NCI-H2196 (cell line): ENCODE data around the gene DRC7.
A peak's percentile ranks its signal among the peaks of the same experiment; 100 is the strongest.

Experiments used
- DNase-seq: peaks from one replicate; lab custom pipeline; 2025; ENCODE audit not compliant: unreplicated experiment; lab: John Stamatoyannopoulos, UW

DRC7 gene, protein sequence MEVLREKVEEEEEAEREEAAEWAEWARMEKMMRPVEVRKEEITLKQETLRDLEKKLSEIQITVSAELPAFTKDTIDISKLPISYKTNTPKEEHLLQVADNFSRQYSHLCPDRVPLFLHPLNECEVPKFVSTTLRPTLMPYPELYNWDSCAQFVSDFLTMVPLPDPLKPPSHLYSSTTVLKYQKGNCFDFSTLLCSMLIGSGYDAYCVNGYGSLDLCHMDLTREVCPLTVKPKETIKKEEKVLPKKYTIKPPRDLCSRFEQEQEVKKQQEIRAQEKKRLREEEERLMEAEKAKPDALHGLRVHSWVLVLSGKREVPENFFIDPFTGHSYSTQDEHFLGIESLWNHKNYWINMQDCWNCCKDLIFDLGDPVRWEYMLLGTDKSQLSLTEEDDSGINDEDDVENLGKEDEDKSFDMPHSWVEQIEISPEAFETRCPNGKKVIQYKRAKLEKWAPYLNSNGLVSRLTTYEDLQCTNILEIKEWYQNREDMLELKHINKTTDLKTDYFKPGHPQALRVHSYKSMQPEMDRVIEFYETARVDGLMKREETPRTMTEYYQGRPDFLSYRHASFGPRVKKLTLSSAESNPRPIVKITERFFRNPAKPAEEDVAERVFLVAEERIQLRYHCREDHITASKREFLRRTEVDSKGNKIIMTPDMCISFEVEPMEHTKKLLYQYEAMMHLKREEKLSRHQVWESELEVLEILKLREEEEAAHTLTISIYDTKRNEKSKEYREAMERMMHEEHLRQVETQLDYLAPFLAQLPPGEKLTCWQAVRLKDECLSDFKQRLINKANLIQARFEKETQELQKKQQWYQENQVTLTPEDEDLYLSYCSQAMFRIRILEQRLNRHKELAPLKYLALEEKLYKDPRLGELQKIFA

DNA sequence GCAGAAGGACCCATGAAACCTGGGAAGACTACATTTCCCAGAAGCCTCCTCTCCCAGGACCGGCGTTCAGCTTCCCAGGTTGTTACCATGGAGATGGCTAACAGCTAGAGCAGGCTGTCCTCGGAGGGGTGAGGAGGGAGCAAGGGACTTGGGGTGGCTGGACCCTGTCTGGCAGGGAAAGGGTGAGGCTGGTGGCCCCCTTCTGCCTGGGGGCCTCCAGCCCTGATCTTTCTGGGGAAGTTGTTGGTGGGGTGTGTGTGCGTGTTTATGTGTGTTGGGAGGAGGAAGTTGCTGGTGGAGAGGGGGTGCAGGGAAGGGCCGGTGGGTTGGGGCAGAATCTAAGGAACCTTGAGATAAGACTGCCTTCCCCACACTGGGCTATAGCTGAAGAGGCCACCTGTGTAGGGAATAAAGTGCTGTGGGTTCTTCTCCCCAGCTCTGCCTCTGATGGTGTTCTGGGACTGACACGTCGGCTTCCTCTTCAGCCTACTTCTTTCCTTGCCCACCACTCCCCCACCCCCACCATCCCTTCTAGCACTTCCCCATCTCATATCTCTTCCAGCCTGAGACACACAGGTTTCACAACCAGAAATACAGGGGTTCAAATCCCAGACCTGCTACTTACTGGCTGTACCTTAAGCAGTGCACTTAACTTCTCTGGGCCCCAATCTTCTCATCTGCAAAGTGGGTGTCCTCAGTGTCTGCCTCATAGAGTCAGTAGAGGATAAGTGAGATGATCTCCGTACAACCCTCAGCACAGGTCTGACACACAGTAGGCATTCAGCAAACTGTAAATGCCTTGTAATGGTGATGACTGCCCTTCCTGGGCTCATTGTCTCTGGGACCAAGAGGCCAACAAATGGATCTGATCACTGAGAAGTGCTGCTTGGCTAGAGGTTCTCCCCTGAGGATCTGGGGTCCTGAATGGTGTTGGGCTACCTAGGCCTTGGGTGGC lies at the start of gene DRC7:
Gene DRC7 (plus strand): TSS at position 82 of the 955 bp plus-strand sequence. CDS start 3,144 bp downstream, outside the sequence.
- DNase-seq = peak; percentile 60

DNA sequence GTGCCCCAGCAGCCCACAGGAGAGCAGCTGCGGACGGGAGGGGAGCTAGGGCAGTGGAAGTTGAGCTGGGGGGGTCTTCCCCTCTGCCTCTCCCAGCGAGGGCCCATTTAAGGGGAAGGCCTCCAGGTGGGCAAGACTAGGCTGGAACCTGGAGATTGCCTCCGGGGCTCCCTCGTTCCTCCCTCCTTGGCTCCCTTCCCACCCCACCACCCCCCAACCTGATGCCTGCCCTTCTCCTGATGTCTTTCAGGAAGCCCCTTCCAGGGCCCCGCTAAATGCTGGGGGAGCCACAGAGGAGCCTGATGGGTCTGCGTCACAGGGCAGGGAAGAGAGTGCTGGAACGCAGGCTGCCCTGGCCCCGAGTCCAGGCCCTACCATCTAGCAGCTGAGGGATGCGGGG lies 49.4 kb upstream of the DRC7 start:
- DNase-seq = no peak

DNA sequence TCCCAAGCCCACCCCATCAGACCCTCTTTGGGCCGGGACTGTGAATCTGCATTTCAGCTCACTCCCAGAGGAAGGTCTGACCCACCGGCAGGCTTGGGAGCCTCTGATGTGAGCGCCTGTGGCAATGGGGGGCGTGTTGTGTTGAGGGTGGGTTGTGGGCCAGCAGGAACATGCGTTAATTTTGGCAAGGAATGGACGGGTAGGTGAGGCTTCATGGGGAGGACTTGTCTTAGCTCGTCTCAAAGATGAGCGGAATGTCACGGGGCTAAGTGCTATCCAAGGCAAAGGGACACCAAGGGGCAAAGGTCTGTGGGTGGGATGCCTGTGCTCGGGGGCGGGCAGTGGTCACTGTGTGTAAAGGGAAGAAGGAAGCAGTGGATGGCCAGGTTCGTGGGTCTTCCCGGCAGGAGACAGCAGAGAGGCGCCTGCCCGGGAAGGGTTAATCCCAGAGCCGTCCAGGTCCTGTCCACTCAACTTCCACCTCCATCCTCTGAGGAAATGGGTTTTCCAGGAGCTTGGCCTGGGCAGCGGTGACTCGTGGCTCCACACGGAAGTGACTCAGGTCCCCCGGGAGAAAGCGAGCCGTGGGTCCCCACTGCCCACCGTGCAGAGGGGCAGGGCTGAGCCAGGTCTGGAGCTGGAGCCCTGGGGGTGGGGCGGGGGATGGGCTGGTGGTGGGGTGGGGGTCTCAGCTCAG lies 48.8 kb upstream of the DRC7 start:
- DNase-seq = no peak

DNA sequence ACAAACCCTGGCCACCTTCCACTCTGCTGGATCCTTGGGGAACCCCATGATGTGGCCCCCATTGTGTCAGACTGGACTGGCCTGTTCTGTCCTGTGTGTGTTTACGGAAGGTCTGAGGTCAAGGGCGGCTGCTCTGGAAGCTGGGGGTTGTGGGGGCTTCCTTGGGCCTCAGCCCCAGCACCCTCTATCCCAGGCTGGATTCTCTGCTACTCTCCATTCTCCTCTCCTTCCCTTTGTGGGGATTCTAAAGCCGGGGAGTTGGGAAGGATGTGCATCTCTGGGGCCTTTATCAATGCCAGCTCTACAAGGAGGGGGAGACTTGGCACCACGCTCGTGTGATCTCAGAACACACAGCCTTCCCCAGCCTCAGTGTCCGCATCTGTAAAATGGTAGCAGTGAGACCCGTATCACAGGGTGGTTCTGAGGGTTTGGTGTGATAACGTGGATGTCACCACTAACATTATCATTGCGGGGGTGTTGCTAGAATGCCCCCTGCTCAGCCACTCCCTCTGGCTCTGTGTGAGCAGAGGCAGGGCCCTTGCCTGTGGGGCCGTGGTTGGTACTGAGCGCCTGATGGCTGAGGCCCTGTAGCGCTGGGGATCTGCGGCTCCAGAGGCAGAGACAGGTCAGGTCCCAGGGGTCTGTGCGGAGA lies 48.1 kb upstream of the DRC7 start:
- DNase-seq = no peak

DNA sequence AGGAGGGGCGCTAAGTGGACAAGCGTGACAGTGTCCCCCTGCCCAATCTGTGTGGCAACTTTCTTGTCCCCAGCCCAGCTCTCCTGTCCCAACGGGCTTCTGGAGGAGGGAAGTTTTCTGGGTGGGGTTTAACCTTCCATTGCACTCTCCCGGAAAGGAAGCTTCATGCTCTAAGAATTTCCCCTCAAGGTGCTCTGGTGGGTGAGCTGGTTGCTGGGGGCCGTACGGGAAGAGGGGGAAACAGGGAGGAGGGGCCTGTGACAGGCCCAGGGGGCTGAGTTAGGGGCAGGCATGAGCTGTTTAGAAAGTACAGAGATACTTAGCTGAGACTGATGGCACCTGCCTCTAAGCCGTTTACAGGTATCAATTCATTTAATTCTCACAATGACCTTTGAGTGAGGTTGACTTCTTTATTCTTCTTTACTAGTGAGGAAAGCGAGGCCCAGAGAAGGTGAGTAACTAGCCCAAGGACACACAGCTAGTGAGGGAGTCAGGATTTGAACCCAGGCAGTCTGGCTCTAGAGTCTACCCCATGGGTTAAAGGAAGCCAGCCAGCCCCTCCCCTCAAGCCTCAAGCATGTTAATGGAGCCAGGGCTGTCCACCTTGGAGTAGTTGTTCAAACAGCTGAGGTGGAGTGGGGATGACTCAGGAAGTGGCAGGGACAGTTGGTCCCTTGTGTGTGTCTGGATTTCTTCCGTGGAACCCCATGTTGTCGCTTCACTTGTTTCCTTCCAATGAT lies 47.3 kb upstream of the DRC7 start:
- no peak for DNase-seq

DNA sequence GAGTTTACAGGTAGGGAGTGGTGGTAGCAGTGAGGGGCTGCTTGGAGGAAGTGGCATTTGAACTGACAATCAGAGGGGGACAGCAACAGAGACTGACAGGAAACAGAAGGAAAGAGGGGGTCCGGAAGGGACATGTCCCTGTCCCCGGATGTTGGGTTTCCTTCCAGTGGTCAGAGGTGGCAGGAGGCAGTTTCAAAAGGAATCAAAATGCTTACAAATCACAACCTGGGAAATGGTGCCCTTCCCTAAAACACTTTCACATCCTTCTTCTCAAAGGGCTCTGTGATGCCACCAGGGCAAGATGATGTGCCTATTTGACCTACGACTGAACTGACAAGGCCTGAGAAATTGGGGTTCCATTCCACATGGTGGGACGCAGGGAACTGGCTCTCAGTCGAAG lies 46.5 kb upstream of the DRC7 start:
- DNase-seq = no peak

DNA sequence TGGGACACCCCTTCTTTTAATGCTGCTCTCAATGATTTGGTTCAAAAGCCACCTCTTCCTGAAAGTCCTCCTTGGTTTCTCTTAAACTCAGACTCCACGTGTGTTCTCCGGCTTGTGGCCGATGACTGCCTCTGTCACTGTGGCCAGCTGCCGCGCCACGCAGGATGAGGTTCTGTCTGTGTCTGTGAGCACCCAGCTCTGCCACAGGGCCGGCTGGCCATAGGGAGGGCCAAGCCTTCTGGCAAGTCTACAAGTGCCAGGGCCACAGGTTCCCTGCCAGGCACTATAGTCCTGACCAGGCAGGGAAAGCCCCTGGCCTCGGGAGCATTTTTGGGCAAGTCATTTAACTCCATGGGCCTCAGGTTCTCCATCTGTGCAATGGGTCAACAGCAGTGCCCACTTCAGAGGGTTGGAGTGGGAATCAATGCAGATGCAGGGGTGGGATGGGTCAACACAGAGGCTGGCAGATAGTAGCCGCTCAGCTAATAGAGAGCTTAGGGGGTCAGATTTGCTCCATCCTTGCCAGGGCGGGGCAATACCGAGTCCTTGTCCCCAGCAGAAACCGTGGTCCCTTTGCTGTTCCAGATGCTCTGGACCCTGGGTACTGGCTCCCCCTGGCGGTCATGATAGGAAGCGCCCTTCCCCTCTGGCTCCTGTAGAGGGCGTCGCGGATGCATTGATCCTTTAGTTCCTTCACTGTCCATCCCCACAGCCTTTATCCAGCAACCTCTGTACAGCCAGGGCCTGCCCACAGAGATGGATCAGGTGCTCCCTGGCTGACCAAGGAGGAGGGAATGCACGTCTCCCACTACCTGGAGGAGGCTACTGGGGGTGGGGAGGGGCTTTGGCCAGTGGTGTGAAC lies 45.8 kb upstream of the DRC7 start:
- DNase-seq = peak; percentile 66

DNA sequence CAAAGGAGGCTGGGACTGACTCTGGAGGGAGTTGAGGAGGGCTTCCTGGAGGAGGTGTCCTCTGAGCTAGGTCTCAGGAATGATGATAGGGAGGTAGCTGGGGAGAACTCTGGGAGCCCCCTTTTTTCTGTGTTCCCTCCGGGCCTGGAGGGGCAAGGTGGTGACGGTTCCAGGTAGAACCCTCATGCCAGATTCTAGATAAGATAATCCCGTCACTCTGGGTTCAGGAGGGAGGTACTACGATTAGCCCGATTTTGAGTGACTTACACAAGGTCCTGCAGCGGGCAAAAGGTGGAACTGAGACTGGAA lies 45.2 kb upstream of the DRC7 start:
- no peak for DNase-seq

DNA sequence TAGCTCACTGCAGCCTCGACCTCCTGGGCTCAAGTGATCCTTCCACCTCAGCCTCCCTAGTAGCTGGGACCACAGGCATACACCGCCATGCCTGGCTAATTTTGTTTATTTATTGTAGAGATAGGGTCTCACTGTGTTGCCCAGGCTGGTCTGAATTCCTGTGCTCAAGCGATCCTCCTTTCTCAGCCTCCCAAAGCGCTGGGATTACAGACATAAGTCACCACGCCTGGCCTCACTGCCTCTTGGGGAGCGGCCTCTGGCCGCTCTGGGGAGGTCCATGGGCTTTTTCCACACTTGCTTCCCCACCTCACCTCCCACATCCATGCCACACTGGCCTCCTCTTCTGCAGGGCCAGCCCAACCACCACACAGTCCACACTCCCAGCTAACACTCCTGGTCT lies 44.8 kb upstream of the DRC7 start:
- no peak for DNase-seq

DNA sequence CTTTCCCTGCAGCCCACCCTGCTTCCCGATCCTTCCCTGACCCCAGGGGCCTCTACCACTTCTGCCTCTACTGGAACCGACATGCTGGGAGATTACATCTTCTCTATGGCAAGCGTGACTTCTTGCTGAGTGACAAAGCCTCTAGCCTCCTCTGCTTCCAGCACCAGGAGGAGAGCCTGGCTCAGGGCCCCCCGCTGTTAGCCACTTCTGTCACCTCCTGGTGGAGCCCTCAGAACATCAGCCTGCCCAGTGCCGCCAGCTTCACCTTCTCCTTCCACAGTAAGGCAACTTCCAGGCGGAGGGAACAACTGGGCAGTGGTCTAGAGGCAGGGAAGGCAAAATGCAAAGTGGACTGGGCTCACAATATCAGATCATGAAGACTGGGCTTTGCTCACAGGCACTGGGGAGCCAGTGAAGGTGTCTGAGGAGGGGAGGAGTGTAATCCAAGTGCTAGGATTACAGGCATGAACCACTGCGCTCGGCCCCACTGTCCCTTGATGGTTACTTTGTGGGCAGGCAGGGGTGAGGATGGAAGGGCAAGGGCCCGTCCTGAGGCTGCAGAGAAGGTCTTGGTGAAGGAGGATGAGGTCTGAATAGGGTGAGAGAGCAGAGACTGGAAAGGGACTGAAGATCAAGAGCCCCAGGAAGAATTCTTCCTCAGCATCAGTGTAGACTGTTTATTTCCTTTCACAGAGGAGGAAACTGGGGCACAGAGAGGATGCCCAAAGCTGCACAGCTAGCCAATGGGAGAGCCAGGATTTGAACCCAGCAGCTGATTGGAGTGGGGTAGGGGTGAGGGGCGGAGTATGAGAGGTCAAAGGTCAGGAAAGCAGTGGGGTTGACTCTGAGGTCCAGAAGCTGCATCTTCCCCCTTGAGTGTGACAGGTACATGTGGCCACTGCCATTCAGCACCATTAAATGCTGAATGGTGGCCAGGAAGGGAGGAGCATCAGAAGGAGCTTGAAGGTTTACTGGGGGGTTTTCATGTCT lies 43.0 kb upstream of the DRC7 start:
- DNase-seq = no peak

DNA sequence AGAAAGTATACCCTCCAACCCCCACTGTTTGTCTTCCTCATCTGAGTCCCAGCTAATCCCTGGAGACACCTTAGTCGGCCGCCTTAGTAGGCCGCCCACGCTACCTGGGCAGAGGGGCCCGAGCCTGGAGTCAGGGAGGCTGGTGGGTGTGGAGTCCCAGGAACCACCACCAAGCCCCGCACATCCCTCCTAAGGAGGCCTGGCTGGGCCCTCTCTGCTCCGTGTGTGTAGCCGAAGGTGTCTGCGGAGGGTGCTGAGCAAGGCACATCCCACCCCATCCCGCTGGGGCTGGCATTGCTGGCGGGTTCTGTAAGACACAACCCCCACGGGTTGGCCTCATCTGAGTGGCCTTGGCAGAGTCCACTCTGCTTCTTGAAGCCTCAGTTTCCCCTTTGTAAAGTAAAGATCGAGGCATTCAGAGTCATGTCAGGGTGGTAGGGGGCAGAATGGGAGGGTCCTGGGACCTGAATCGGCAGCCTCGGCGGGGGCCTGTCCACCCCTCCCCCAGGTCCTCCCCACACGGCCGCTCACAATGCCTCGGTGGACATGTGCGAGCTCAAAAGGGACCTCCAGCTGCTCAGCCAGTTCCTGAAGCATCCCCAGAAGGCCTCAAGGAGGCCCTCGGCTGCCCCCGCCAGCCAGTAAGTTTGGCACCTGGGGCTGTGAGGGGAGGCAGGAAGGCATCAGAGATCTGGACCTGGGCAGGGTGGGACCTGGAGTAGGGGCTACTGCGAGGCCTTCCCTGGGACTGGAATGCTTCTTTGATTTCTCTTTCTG lies 41.7 kb upstream of the DRC7 start:
- DNase-seq = no peak

DNA sequence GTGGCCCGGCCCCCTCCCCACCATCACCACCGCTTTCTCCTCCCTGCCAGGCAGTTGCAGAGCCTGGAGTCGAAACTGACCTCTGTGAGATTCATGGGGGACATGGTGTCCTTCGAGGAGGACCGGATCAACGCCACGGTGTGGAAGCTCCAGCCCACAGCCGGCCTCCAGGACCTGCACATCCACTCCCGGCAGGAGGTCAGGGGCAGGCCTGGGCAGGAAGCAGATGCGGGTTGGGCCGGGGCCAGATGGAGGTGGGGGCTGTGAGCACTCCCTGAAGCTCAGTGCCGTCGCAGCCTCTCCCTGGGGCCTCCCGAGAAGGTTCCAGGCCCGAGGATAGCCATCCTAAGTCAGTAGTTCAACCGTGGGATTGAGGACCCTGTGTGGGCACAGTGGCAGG lies 40.7 kb upstream of the DRC7 start:
- DNase-seq = no peak

DNA sequence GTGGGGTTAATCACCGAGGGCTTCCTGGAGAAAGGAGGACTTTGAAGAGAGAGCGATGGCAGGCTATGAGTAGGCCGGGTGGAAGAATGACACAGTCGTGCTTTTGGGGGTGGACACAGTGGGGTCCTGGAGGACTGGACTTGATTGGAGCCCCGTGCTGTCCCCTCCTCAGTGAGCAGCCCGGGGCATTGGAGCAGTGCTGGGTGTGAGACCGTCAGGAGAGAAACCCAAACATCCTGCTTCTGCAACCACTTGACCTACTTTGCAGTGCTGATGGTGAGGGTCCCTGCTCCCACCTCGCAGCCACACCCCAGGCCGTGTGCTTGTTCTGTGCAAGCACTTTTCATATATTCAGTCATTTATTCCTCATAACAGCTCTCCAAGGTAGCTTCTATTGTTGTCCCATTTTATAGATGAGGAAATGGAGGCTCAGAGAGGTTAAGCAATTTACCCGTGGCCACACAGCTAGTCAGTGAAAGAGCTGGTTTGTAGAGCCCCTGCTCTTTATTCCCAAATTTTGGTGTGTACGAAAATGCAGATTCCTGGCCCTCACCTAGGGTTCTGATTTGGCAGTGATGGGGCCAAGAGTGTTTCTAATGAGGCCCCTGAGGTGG lies 38.2 kb upstream of the DRC7 start:
- DNase-seq = no peak

DNA sequence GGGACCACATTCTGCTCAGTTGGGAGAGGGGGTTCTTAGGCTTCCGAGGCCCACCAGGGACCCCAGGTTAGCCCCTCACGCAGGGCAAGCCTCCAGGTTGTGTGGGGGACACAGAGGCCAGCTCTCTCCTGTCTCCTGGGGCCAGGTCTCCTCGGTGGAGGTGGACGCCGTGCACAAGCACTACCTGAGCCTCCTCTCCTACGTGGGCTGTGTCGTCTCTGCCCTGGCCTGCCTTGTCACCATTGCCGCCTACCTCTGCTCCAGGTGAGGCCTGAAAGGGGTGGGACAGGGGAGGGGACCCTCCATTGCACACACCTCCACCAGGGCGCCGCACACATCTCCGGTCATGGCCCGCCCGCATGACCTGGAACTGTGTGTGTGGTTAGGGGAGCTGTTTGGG lies 37.4 kb upstream of the DRC7 start:
- DNase-seq = no peak

DNA sequence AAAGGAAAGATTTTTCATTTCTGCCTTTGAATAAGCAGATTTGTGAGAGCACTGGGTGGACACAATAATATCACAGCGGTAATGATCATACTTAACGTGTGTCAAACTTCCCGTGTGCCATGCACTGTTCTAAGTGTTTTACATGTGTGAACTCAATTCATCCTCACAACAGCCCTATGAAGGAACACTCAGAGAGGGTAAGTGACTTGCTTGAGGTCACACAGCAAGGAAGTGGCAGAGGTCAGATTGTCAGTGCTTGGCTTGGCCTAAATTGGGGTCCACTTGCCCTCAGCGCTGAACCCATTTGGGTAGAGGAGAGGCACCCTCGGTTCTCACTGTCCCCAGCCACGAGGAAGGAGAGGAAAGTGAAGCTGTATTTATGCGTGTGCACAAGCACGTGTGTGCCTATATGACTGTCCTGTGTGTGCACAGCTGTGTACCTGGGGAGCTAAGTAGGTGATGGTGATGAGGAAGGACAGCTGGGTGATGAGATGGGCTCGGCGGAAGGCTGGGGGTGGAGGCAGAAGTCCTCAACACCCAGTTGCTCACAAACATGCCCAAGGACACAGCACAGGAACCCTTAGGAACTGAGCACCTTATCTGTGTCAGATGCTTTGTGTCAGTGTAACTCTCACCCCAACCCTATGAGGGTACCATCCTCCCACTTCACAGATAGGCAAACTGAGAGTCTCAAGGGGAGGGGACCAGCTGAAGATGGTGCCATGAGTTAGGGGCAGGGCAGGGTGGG lies 36.3 kb upstream of the DRC7 start:
- no peak for DNase-seq
